GM19240 (cell line): Measurements from ENCODE around the gene KLHL22.
A peak's percentile ranks its signal among the peaks of the same experiment; 100 is the strongest.

Experiments used
- DNase-seq: peaks from one replicate; pipeline ENCODE4 v3.0.0; 2011; ENCODE audit warnings: low spot score; ENCODE audit not compliant: insufficient read length

Gene KLHL22

DNA sequence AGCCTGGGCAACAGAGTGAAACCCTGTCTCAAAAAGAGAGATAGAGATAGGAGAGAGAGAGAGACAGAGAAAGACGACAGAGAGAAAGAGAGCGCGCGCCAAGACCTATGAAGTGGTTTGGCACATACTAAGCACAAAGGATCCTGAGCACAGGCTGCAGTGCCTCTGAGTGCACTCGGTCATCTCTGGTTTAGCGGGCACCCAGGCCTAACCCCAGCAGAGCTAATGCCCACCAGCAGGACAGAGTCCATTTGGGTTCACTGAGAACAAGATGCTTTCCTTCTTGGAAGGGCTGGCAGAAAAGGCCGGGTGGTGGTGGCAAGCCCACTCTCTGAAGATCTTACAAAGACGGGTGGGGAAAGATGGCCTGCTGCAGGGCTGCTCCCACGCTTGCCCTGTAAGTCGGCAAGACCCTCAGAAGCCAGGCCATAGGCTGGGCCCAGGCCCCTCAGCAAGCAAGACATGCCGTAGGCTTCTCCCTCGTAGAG, 61.3 kb downstream of the KLHL22 start:
- no peak for DNase-seq

DNA sequence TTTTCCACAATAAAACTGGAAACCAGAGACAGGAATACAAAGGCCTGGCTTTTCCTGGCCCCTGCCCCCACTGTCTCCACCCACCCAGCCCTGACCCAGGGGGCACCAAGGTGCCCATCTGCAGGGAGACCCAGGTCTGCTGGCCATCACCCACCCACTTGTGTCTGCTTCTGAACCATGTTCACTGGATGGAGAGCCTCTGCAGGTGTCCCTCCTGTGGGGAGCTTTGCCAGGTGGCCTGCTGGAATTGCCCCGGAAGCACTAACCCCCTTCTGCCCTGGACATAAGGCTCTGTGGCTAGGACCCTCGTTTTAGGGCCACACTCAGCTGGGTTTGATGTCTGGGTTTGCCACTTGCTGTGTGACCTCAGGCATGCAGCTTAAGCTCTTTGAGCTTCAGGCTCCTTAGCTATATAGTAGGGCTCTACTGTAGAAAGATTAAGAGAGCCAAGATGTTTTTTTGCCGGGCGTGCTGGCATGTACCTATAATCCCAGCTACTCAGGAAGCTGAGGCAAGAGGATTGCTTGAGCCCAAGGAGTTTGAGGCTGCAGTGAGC, 61.8 kb downstream of the KLHL22 start:
- DNase-seq, result no peak

DNA sequence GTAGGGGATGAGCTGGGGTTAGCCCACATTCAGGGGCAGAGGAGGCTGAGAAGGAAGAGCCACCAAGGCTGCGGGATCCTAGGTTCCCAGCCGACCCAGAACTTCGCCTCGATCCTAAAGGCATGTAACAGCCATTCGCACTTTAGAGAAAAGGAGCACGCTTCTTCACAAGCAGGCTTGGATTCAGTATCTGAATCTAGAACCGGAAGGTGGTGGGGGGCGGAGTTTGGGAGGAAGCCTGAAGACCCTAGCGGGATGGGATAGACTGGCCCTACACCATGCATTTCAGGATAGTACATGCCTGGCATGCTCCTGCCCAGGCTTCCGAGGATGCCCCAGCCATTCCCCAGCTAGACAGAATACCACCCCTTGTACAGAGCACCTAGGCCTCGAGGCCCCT, 62.4 kb downstream of the KLHL22 start:
- no peak for DNase-seq

DNA sequence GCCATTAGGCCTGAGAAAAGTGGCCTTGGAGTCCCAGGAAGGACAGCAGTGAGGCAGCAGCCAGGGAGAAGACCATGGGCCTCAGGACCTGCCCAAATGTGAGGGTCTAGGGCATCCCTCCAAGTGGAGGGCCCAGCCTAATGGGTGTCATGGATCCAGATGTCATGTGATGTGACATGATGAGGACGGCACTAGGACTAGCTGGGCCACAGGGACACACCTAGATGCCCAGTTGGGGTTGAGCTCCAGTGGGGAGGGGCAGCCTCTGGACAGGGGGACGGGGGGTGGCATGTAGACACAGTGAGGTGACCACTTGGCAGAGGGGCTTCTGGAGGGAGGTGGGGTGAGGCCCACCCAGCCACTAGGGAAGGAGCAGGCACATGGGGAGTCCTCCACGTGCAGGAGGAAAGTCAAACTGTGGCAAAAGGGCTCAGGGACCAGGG, 63.3 kb downstream of the KLHL22 start:
- no peak for DNase-seq

DNA sequence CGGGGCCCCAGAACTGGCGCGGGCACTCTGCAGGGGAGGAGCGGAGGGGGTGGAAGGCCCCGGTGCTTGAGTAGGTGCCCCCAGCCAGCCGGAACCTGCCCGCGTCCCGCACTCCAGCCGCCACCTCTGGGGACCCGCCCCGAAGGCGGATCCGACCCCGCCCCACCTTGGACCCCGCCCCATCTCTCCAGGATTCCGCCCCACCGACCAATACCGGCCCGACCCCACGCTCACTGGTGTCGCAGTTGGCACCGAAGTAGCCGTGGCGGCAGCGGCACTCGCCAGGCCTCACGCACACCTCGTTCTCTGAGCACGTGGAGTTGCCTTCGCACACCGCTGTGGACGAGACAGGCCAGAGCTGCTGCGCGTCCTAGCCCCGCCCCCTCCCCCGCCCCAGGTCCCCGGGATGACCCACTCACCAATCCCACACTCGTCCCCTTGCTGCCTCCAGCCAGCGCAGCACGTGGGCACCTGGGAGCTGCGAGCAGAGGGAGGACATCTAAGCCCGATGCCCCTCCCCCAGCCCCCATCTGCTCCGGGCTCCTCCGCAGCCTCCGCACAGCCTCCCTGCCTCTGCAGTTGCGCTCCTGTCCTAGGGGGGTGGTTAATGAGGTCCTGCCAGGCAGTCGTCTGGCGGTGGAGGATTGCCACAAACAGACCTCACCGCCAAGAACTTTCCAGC, 63.9 kb downstream of the KLHL22 start:
- no peak for DNase-seq

DNA sequence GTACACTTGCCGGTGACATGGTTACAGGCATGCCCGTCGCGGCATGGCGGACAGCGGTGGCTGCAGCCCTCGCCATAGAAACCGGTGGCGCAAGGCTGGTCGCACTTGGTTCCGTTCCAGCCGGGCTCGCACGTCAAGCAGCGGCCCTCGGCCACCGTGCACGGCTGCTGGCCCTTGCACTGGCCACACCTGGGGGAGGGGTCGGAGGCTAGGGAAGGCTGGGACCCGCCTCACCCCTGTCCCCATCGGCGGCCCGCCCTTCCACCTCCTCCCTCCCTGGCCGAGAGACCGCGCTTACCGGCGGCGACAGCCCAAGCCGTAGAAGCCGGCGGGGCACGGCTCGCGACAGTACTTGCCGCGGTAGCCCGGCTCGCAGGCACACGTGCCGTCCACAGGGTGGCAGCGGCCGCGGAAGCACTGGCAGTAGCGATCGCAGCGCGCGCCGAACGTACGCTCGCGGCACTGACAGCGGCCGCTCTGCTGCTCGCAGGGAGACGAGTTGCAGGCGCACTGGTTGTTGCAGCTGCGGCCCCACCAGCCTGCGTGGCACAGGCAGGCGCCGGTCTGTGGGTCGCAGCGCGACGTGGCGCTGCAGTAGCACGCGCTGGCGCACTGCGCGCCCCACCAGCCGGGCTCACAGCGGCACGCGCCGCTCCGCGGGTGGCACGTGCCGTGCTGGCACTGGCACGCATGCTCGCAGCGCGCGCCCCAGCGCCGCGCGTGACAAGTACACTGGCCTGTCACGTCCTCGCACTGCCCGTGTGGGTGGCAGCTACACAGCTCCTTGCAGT, 64.7 kb downstream of the KLHL22 start:
- DNase-seq, result no peak

DNA sequence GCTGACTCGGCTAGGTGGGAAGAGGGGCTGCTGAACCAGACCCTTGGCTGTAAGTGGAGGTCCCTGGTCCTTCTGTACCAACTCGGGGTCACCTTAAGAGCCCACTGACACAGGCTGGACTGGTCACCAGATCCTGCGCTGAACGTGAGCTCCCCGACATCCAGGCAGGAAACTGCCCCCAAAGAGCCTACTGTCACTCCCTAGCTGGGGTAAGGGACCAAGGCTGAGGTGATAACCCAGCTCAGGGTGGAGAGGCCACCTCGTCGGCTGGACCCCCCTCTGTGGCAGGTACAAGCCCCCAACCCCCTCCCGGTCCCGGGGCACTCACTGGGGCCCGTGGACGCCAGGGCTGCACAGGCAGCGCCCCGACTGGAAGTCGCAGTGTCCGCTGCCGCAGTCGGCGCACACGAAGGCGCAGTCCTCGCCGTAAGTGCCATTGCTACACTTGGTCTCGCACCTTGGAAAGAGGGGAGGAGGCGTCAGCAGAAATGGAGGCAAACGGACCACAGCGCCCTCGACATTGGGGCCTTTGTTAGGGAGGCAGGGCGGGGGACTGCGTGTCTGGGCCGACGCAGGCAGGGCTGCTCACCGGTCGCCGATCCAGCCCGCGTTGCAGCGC, 65.4 kb downstream of the KLHL22 start:
- no peak for DNase-seq

DNA sequence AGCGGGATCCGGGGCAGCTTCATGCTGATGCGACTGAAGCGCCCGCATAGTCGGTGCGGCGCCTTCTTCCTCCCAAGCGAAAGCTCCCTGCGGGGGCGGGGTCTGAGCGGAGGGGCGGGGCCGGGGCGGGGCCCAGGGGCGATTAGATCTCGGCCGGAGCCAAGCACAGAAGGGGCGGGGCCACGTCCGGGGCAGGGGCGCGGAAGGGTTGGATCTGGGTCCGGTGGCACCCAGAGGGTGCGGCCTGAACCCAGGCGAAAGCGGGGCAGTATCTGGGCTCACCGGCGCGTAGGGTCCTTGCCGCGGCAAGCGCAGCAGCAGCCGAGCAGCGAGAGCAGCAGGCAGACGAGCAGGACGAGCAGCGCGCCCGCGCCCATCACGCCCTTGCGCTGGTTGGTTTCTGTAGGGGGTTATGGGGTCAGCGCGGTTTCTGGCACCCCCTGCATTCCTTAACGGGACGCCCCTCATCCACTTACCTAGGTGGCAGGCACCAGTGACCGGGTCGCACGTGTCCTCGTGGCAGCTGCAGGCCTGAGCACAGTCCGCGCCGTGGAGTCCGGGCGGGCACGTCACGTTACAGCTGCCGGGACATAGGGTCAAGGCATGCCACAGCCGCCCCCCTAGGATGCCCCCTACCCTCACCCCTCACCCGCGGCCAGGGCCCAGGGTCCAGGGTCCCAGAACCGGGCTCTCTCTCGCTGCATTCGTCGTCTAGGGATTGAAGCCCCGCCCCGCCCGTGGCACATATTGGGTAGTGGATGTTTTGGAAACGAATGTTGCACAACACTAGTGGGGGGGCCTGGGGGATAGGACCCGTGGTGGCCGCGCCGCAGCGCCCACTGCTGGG, 66.1 kb downstream of the KLHL22 start:
- DNase-seq, result peak; percentile 85

DNA sequence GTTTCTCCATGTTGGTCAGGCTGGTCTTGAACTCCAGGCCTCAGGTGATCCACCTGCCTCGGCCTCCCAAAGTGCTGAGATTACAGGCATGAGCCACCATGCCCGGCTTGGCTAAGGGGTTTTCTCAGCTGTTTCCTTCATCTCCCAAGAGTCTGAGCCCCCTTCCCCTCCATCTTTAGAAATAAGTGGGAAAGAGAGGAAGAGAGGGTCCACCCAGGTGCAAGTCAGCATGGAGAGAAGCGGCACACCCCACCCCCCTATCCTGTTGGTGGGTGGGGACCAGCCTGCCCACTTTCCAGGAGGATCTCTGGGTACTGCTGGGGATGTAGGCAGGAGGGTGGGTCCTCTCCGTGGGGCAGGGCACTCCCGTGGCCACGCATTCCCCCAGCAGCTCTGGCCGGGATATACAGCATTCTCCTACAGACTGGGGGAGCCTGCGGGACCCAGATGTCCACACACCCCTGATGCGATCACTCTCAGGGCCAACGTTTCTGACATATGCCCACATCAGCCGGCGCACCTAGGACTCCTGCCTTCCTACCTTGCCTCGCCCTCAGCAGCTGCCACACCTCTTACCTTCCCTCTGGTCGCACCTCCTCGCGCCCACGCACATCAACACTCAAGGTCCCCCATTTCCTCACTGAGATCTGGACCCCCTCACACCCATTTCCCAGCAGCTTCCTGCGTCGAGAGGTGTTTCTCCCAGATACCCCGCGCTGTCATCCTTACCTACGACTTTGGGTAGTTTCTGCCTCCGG, 66.9 kb downstream of the KLHL22 start:
- no peak for DNase-seq

DNA sequence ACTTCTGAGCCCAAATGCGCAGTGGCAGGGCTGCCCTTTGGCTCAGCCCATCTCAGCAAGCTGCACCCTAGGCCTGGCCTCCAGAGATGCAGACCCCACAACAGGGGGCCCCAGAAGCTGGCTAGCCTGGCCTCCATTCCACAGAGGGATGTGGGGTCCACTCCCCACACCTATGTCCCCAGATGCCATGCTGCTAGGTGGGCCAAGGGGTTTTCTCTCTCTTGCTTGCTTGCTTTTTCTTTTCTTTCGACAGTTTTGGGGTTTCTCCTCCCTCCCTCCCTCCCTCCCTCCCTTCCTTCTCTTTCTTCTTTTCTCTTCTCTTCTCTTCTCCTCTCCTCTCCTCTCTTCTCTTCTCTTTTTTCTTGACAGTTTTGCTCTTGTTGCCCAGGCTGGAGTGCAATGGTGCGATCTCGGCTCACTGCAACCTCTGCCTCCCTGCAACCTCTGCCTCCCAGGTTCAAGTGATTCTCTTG, 67.6 kb downstream of the KLHL22 start:
- DNase-seq, result no peak

DNA sequence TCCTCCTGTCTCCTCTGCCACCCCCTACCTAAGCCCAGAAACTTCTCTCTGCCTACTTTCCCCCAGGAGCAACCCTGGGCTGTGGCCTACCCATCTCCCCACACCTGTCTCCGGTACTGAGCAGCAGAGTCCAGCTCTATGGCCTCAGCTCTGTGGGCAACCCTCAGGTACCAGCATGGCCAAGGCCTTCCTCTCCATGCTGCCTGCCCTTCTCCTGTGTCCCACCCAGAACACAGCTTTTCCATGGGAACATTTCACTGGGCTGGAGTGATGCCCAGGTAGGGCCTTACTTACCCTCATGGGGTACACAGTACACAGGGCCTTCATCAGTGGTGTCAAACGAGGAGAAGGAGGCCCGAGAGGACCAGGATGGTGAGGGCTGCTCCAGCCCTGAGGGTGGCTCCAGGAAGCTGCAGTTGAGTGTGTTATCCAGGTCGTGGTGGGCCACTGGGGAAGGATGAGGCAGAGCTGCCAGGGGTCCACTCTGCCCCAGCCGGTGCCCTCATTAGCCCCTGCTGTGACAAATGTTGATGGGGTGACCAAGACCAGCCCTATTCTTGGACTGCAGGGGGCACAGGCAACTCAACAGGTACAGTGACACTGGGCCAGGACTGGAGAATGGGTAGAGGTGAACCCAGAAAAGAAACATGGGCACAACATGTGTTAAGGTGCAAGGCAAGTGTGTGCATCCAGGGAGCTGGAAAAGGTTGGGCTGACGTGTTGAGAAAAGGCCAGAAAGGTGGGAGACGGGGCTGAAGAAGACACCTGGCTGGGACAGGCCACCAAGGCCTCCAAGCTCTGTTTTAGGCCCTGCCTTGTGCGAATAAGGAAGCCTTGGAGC, 68.3 kb downstream of the KLHL22 start:
- no peak for DNase-seq

DNA sequence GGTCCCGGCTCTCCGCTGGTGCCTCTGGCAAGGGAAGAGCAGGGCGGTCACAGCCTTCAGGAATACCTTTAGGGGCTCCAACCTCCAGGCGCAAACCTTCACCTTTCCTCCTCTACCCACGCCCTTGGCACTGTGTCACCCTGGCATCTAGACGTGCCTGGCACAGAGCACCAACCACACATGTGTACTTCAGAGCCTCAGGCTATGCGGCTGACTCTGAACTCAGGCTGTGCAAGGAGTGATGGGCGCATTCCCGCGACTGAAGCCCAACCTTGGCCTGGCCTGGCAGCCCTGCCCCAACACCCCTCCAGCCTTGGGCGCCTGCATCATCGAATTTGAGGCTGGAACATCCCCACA, 69.4 kb downstream of the KLHL22 start:
- no peak for DNase-seq

DNA sequence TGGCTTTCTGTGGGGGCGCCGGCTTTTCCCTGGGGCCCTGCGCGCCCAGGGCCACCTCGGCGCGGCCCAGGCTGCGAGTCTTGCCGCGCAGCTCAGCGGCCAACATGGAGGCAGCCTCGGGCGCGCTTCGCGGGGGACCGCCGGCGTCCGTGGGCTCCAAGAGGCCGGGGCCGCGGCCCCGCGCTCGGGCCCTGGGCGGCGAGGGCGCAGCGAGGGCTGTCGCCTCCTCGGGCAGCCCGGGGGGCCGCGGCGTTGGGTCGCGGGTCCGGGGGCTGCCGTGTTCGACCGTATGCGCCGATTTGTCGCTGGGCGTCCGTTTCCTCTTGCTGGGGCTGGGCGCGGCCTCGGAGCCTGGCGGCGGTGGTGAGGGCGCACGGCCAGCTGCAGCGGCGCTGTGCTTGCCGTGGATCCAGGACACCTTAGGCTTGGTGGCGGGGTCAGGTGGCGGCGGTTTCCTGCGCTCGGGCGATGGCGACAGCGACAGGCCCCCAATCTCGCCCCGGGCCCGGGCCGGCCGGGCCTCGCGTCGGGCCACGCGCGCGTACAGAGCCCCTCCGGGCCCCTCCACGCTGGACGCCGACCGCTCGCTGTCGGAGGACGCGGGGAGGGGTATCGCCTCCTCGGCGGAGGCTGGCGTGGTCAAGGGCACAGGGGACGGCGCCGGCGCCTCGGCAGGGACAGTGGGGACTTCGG, 69.9 kb downstream of the KLHL22 start:
- no peak for DNase-seq

DNA sequence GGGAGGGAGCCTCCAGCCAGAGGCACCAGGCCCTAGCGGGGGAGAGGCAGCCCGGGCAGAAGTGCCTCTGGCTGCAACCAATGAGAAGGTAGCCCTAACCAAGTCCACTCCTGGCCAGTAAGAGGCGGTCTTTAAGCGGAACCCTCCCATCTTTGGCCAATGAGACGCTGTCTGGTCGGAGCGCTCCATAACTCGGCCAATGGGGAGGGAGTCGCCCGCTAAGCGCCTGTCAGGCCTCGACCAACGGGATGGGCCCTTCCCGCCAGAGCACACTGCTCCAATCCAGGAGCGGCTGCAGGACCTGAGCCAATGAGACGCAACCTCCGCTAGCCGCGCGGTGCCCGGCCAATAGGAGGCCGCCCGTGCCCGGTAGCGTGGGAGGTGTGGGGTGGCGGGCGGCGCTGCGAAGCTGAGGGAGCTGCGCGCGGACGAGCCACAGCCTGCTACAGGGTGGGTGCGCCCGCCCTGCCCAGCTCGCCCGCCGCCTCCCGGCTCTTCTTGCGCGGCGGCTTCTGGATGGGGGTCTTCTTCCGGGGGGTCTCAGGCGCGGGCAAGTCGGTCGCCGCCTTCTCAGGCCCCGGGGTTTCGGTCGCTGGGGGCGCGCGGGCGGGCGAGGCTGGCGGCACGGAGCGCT, 70.5 kb downstream of the KLHL22 start:
- DNase-seq, result no peak

DNA sequence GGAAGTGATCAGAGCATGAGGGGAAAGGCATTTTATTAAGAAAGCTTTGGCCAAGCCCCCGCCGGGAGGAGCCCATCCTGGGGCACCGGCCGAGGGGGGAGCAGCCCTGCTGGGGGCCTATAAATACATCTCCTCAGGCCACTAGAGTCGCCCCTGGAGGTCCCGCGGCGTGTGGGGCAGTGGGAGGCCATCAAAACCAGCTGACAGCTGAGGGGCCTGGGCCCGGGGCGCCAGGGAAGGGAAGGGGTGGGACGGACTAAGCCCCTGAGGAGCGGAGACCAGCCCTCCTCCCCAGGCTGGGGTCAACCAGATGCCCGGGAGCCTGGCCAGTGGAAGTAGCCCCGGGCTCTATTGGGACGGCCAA, 71.0 kb downstream of the KLHL22 start:
- DNase-seq, result no peak

DNA sequence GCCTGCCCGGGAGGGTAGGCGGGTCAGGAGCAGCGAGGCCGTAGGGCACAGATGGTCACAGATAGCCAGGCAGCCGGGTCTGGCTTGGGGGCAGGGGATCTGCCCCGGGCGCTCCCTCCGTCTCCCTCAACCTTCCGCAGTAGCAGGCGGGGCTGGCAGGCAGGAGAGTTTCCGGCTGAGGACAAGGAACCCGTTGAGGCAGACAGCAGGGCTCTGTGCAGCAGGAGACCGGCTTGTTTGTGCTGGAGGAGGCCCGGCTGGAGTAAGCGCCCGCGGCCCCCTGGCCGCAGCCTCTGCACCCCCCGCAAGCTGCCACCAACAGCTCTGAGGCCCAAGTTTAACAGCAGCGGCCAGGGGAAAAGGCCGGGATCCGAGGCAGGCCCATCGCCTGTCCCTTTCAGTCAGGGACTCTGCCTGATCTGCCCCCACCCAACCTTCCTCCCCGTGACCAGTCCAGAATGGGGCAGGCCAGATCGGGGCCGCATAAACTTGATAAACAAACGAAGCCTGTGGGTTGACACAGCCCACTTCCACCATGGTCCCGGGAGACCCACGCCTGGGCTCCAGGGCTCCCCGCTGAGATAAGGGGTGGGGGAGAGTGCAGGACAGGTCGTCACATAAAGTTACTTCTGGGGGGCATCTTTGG, 71.6 kb downstream of the KLHL22 start:
- DNase-seq, result no peak

DNA sequence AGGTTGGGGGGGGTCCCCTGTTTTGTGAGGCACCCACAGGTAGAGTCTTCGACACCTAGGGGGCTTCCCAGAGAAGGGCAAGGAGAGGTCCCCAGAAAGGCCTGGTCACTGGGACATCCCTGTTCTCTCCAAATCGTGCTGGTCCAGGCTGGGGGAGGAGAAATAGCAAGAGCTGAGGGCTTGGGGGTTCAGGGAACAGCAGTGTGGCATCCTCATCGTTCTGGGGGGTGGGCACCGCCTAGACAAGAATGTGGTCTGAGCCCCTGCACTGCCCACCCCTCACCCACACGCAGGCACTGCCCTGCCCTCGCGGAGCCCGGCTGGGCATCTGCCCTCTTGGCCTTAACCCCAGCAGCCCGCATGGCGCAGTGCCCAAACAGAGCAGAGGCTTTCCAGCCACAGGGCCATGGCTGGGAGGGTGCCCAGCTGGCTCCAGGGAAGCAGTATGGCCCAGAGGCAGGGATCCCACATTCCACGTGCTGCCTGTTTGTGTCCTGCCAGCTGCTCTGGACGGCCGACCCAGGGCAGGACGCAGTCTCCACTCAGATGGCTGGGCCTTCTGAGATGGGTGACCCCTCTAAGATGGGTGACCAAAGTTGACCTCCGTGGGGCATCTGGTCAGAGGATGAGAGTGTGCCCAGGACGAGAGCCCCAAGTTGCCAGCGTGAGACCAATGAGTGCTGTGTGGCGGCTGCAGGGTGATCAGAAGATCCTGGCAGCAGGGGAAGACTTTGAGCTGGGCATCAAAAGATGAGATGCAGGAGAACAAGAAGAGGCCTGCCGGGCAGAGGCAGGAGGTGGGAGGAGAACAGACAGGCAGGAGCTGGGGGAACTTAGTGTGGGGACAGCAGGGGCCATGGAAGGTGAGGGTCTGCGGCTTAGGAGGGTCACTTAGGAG, 72.3 kb downstream of the KLHL22 start:
- no peak for DNase-seq
